SK-N-SH treated with all-trans-retinoic acid at 6 μM for 48 hours (cell line): ENCODE results near the gene VIT.

ENCODE experiments used
- ATAC-seq: fragments of 200-7000 bp; cut with Tn5 transposase; 3 replicates; pipeline ENCODE4 v1.9.1; 2020; ENCODE audit warnings: mild to moderate bottlenecking, moderate library complexity
- ARNTL ChIP-seq: fragments of 450-650 bp; formaldehyde crosslinking; IDR thresholded peaks from 2 replicates; pipeline ENCODE4 v1.5.0; 2020; ENCODE audit warnings: low read depth, mild to moderate bottlenecking, moderate library complexity, borderline replicate concordance
- BACH2 ChIP-seq: fragments of 250-450 bp; sonication (Bioruptor Pico); IDR thresholded peaks from 2 replicates; pipeline ENCODE4 v1.9.0; 2021; ENCODE audit warnings: mild to moderate bottlenecking, borderline replicate concordance
- CREB5 ChIP-seq: fragments of 250-450 bp; sonication (Bioruptor Pico); IDR thresholded peaks from 2 replicates; pipeline ENCODE4 v1.5.1; 2020; ENCODE audit warnings: low read depth, mild to moderate bottlenecking, moderate library complexity
- CSDC2 ChIP-seq: fragments of 250-450 bp; sonication (Bioruptor Pico); IDR thresholded peaks from 2 replicates; pipeline ENCODE4 v1.5.0; 2020; ENCODE audit warnings: mild to moderate bottlenecking, moderate library complexity
- ESRRG ChIP-seq: fragments of 250-450 bp; sonication (Bioruptor Pico); IDR thresholded peaks from 2 replicates; pipeline ENCODE4 v1.6.1; 2021; ENCODE audit warnings: mild to moderate bottlenecking
- GLIS3 ChIP-seq: fragments of 250-450 bp; sonication (Bioruptor Pico); IDR thresholded peaks from 2 replicates; pipeline ENCODE4 v1.5.0; 2020; ENCODE audit warnings: mild to moderate bottlenecking, moderate library complexity
- ISL1 ChIP-seq: fragments of 250-450 bp; sonication (Bioruptor Pico); IDR thresholded peaks from 2 replicates; pipeline ENCODE4 v2.1.2; 2022; ENCODE audit warnings: mild to moderate bottlenecking, moderate library complexity
- OSR1 ChIP-seq: fragments of 250-450 bp; sonication (Bioruptor Pico); IDR thresholded peaks from 2 replicates; pipeline ENCODE4 v1.8.0; 2022; ENCODE audit warnings: moderate library complexity, mild to moderate bottlenecking, inconsistent platforms
- PATZ1 ChIP-seq: fragments of 250-450 bp; sonication (Bioruptor Pico); IDR thresholded peaks from 2 replicates; pipeline ENCODE4 v1.8.0; 2020; ENCODE audit warnings: mild to moderate bottlenecking, moderate library complexity, borderline replicate concordance
- POU6F1 ChIP-seq: fragments of 250-450 bp; sonication (Bioruptor Pico); IDR thresholded peaks from 2 replicates; pipeline ENCODE4 v1.8.0; 2021; ENCODE audit warnings: low read depth, mild to moderate bottlenecking, moderate library complexity, borderline replicate concordance
- PPARA ChIP-seq: fragments of 250-450 bp; sonication (Bioruptor Pico); IDR thresholded peaks from 2 replicates; pipeline ENCODE4 v1.5.0; 2020; ENCODE audit warnings: mild to moderate bottlenecking, borderline replicate concordance
- RARB ChIP-seq: fragments of 250-450 bp; sonication (Bioruptor Pico); IDR thresholded peaks from 2 replicates; pipeline ENCODE4 v1.8.0; 2021; ENCODE audit warnings: mild to moderate bottlenecking, moderate library complexity
- SNAI2 ChIP-seq: fragments of 250-450 bp; sonication (Bioruptor Pico); IDR thresholded peaks from 2 replicates; pipeline ENCODE4 v1.5.0; 2020; ENCODE audit warnings: mild to moderate bottlenecking, moderate library complexity
- TCF4 ChIP-seq: fragments of 250-450 bp; sonication (Bioruptor Pico); IDR thresholded peaks from 2 replicates; pipeline ENCODE4 v1.8.0; 2021; ENCODE audit warnings: mild to moderate bottlenecking, moderate library complexity, borderline replicate concordance
- TOX ChIP-seq: fragments of 250-450 bp; sonication (Bioruptor Pico); IDR thresholded peaks from 2 replicates; pipeline ENCODE4 v1.8.0; 2021; ENCODE audit warnings: mild to moderate bottlenecking, moderate library complexity, borderline replicate concordance
- ZC3H10 ChIP-seq: fragments of 250-450 bp; sonication (Bioruptor Pico); IDR thresholded peaks from 2 replicates; pipeline ENCODE4 v1.5.1; 2021; ENCODE audit warnings: mild to moderate bottlenecking, moderate library complexity
- ZFP3 ChIP-seq: fragments of 250-450 bp; sonication (Bioruptor Pico); IDR thresholded peaks from 2 replicates; pipeline ENCODE4 v1.5.0; 2020; ENCODE audit warnings: mild to moderate bottlenecking, moderate library complexity
- ZFP30 ChIP-seq: fragments of 450-650 bp; formaldehyde crosslinking; IDR thresholded peaks from 2 replicates; pipeline ENCODE4 v1.5.0; 2022; ENCODE audit warnings: mild to moderate bottlenecking, moderate library complexity
- ZNF70 ChIP-seq: fragments of 450-650 bp; formaldehyde crosslinking; IDR thresholded peaks from 2 replicates; pipeline ENCODE4 v1.5.0; 2020; ENCODE audit warnings: mild to moderate bottlenecking, moderate library complexity
- ZNF8 ChIP-seq: fragments of 450-650 bp; formaldehyde crosslinking; IDR thresholded peaks from 2 replicates; pipeline ENCODE4 v1.5.0; 2020; ENCODE audit warnings: mild to moderate bottlenecking, moderate library complexity
- TF ChIP-seq, protein P1 (sequence below): fragments of 250-450 bp; sonication (Bioruptor Pico); IDR thresholded peaks from 2 replicates; pipeline ENCODE4 v1.5.1; 2021; ENCODE audit warnings: mild to moderate bottlenecking, moderate library complexity
- TF ChIP-seq, protein P2 (sequence below): fragments of 250-450 bp; sonication (Bioruptor Pico); IDR thresholded peaks from 2 replicates; pipeline ENCODE4 v1.5.0; 2020; ENCODE audit warnings: mild to moderate bottlenecking, moderate library complexity

The VIT gene

DNA sequence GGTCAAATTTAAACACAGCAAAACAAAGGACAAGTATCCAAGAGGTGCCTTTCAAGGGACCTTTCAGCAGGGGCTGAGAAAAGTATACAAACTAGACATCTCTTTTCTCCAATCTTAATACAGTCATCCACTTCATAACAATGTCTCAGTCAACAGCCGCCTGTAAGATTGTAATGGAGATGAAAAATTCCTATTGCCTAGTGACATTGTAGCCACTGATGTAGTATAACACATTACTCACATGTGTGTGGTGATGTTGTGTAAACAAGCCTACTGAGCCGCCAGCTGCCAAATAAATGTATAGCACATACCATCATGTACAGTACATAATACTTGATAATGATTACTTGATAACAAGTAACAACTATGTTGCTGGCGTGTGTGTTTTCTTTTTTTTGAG lies 31.0 kb downstream of the VIT start (continued):
- TF ChIP-seq ZC3H10 (no peak), TCF4 (CRISPR knock-in tag) (no peak), PPARA (CRISPR knock-in tag) (no peak), GLIS3 (CRISPR knock-in tag) (no peak), ZNF8 (CRISPR knock-in tag) (no peak), ZFP30 (CRISPR knock-in tag) (no peak), ZNF70 (CRISPR knock-in tag) (no peak), ESRRG (CRISPR knock-in tag) (no peak), CSDC2 (CRISPR knock-in tag) (no peak), BACH2 (CRISPR knock-in tag) (no peak)
- TF ChIP-seq, protein P1, sequence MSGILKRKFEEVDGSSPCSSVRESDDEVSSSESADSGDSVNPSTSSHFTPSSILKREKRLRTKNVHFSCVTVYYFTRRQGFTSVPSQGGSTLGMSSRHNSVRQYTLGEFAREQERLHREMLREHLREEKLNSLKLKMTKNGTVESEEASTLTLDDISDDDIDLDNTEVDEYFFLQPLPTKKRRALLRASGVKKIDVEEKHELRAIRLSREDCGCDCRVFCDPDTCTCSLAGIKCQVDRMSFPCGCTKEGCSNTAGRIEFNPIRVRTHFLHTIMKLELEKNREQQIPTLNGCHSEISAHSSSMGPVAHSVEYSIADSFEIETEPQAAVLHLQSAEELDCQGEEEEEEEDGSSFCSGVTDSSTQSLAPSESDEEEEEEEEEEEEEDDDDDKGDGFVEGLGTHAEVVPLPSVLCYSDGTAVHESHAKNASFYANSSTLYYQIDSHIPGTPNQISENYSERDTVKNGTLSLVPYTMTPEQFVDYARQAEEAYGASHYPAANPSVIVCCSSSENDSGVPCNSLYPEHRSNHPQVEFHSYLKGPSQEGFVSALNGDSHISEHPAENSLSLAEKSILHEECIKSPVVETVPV (CRISPR knock-in tag) = no peak

- TF ChIP-seq, protein P1 (CRISPR knock-in tag) = no peak
- no peak for TF ChIP-seq CREB5 (CRISPR knock-in tag)
- TF ChIP-seq BACH2 (CRISPR knock-in tag) = no peak
- no peak for TF ChIP-seq ZC3H10
- TF ChIP-seq OSR1 (CRISPR knock-in tag) = no peak
- TF ChIP-seq RARB (CRISPR knock-in tag) = no peak
- TF ChIP-seq ZFP3 = no peak
- no peak for TF ChIP-seq SNAI2
- no peak for ATAC-seq
Measured at GRCh38 chr2:36729067-36729466, 32.6 kb downstream of the VIT start.

DNA sequence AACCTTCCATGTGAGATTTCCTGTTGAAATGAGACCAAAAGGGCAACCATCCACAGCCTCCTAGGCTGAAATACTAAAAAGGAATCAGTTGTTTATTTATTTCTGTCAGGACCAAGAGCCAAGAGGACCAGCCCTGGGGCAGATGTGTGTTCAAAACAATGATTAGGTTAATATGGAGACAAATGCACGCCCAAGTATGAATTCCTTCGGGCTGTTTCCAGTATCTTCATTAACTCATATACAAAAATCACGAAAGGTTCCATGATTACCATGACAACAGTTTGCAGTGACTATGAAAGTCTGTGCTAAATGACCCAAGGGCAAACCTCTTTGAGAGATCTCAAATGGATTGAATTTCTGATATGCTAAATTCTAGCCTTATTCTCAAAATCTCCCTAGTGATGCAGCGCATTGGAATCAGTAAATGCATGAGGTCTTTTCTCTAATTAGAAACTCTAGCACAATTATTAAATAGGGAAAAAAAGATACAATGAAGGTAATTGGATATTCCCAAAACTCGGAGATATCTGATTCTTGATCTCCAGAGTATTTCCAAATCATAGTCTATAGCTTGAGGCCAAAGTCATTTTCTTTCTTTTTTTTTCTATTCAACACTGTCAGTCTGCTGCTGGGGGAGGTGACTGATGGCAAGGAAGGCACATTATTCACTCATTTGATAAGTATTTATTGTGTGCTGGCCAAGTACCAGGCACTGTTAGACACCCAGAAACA lies 35.6 kb downstream of the VIT start:
- ATAC-seq = peak; percentile 19; the same call in 2 of the 3 replicates
- TF ChIP-seq PATZ1 (no peak), ARNTL (CRISPR knock-in tag) (no peak), RARB (CRISPR knock-in tag) (no peak), ZFP30 (CRISPR knock-in tag) (no peak), GLIS3 (CRISPR knock-in tag) (no peak), PPARA (CRISPR knock-in tag) (no peak), ESRRG (CRISPR knock-in tag) (no peak), ZNF70 (CRISPR knock-in tag) (no peak), ISL1 (no peak), SNAI2 (no peak), OSR1 (CRISPR knock-in tag) (no peak), TCF4 (CRISPR knock-in tag) (no peak), ZNF8 (CRISPR knock-in tag) (no peak), POU6F1 (CRISPR knock-in tag) (no peak), CREB5 (CRISPR knock-in tag) (no peak), BACH2 (CRISPR knock-in tag) (no peak), TOX (CRISPR knock-in tag) (no peak)
- TF ChIP-seq, protein P1 (CRISPR knock-in tag) = no peak
- TF ChIP-seq, protein P2, sequence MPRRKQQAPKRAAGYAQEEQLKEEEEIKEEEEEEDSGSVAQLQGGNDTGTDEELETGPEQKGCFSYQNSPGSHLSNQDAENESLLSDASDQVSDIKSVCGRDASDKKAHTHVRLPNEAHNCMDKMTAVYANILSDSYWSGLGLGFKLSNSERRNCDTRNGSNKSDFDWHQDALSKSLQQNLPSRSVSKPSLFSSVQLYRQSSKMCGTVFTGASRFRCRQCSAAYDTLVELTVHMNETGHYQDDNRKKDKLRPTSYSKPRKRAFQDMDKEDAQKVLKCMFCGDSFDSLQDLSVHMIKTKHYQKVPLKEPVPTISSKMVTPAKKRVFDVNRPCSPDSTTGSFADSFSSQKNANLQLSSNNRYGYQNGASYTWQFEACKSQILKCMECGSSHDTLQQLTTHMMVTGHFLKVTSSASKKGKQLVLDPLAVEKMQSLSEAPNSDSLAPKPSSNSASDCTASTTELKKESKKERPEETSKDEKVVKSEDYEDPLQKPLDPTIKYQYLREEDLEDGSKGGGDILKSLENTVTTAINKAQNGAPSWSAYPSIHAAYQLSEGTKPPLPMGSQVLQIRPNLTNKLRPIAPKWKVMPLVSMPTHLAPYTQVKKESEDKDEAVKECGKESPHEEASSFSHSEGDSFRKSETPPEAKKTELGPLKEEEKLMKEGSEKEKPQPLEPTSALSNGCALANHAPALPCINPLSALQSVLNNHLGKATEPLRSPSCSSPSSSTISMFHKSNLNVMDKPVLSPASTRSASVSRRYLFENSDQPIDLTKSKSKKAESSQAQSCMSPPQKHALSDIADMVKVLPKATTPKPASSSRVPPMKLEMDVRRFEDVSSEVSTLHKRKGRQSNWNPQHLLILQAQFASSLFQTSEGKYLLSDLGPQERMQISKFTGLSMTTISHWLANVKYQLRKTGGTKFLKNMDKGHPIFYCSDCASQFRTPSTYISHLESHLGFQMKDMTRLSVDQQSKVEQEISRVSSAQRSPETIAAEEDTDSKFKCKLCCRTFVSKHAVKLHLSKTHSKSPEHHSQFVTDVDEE = no peak
